Panc1 (cell line): ENCODE data around the gene COPZ1. TPM values are rescaled to one million over a fixed set of nuclear protein-coding genes. Genes with fewer than 3 reads are reported as not detected.
"Not testable (repeated sequence)": the region's sequence is repeated elsewhere in the genome, so short reads cannot be mapped to it uniquely, and the experiment has no call there.

Experiments
- ATAC-seq: fragments of 200-7000 bp; cut with Tn5 transposase; 2 replicates; pipeline ENCODE4 v1.9.1; 2020; ENCODE audit warnings: mild to moderate bottlenecking, moderate library complexity
- BruUV-seq: library from RNA; stranded (reverse); fragments of 400-500 nt; replicated peaks from 2 replicates; lab custom pipeline; 2021; lab: Mats Ljungman, UMichigan
- CTCF ChIA-PET: fragments of 300-600 bp; sonication (Branson Sonifier 250); formaldehyde crosslinking; loops from one replicate; lab custom pipeline; 2022; ENCODE audit warnings: antibody characterized with exemption; lab: Charles Lee
- POLR2A ChIA-PET: fragments of 300-600 bp; sonication (Branson Sonifier 250); formaldehyde crosslinking; loops from one replicate; lab custom pipeline; 2022; ENCODE audit warnings: antibody characterized with exemption; lab: Charles Lee
- DNase-seq: peaks from one replicate; pipeline ENCODE4 v3.0.0-alpha.2; 2010; ENCODE audit warnings: low read depth, low spot score
- H3K27ac ChIP-seq: 2 replicates; pipeline ENCODE4 v1.5.1; 2011; ENCODE audit warnings: mild to moderate bottlenecking, low read length, inconsistent platforms
- H3K27me3 ChIP-seq: fragments of 200-500 bp; sonication (Bioruptor generic); 2 replicates; pipeline ENCODE4 v1.6.0; 2014; ENCODE audit warnings: low read length, inconsistent platforms; ENCODE audit not compliant: control insufficient read depth, insufficient read depth
- H3K36me3 ChIP-seq: fragments of 200-500 bp; sonication (Bioruptor generic); 2 replicates; pipeline ENCODE4 v1.5.1; 2014; ENCODE audit warnings: inconsistent platforms, mild to moderate bottlenecking, low read length, moderate library complexity; ENCODE audit not compliant: control insufficient read depth, insufficient read depth
- H3K4me1 ChIP-seq: 2 replicates; pipeline ENCODE4 v1.5.1; 2011; ENCODE audit warnings: inconsistent platforms, mild to moderate bottlenecking, low read length, moderate library complexity; ENCODE audit not compliant: control insufficient read depth, insufficient read depth
- H3K4me3 ChIP-seq, 2 experiments: 2 replicates each; pipeline ENCODE4 v1.5.1; 2011 to 2012; ENCODE audit warnings: low read depth in 2 of 2, low read length in 2 of 2, mild to moderate bottlenecking in 2 of 2, inconsistent platforms in 1 of 2, moderate library complexity in 1 of 2
- H3K9me3 ChIP-seq: fragments of 200-500 bp; sonication (Bioruptor generic); 2 replicates; pipeline ENCODE4 v1.5.1; 2014; ENCODE audit warnings: low read depth, mild to moderate bottlenecking, inconsistent platforms, low read length, moderate library complexity; ENCODE audit not compliant: control insufficient read depth, insufficient read depth
- POLR2AphosphoS5 ChIP-seq: IDR thresholded peaks from 2 replicates; pipeline ENCODE4 v1.6.1; 2012; ENCODE audit warnings: mild to moderate bottlenecking, low read depth, low read length, moderate library complexity
- SIN3A ChIP-seq: IDR thresholded peaks from 2 replicates; pipeline ENCODE4 v1.6.1; 2012; ENCODE audit warnings: low read depth, mild to moderate bottlenecking, low read length, moderate library complexity, borderline replicate concordance; ENCODE audit not compliant: insufficient read depth
- TCF7L2 ChIP-seq: IDR thresholded peaks from 2 replicates; pipeline ENCODE4 v1.6.1; 2011; ENCODE audit warnings: mild to moderate bottlenecking, low read depth, low read length, inconsistent platforms
- in situ Hi-C: cut with HindIII; loops from 2 replicates; pipeline ENCODE4 v1.10.0; 2016; ENCODE audit warnings: low sequenced_read_pairs, low pct_unique_long_range_greater_than_20kb
- intact Hi-C: fragments of 100-400 bp; cut with micrococcal nuclease; formaldehyde crosslinking; loops from one replicate; pipeline ENCODE4 v1.10.0; 2022; ENCODE audit not compliant: unreplicated experiment
- total RNA-seq: library from RNA; stranded (reverse); gene quantifications from one replicate; pipeline ENCODE4 v1.2.1, GENCODE V29; 2021; ENCODE audit not compliant: unreplicated experiment

Gene COPZ1
- total RNA-seq, 1 experiment from 2014 or later: 175 TPM

DNA sequence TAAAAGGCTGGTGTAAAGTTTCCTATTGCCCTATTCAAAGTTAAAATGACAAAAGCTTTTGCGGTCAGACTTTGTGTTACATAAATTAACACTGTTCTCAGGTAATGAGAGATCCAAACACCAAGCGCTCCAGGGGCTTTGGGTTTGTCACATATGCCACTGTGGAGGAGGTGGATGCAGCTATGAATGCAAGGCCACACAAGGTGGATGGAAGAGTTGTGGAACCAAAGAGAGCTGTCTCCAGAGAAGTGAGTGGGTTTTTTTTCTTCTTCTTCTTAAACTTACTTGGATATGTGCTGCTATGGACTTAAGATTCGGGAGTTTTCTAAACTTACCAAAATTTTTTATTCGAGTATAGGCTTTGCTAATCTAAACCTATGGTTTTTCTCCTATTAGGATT lies 43.2 kb upstream of the COPZ1 start:
- H3K9me3 ChIP-seq, ATAC-seq, in situ Hi-C loops, BruUV-seq, intact Hi-C loops, H3K27me3 ChIP-seq, DNase-seq: not testable (repeated sequence)
- POLR2A ChIA-PET: interaction anchor here (0.8 to 1.1 kb wide), 3 partner anchors 10 to 43 kb away, joined by 3 to 5 read pairs (median 3); partner anchors contain the start of gene COPZ1
- Histone ChIP-seq H3K4me1 (peaks cover 36% of the 10 kb centered on the region), H3K36me3 (peaks cover 61% of the 10 kb centered on the region), H3K27ac (peak overlapping the region; percentile 100), H3K4me3 (peak overlapping the region; percentile 93 to 99)
- CTCF ChIA-PET: interaction anchor here (0.5 to 2.8 kb wide), 2 partner anchors 43 to 73 kb away, joined by 3 to 19 read pairs; partner anchors contain the start of gene COPZ1

- CTCF ChIA-PET: no interaction called here
- no peak for TF ChIP-seq TCF7L2
- 0 out of 2 replicates have a peak, but pooled peaks have one; percentile 48 for TF ChIP-seq SIN3A
- TF ChIP-seq POLR2AphosphoS5: peak; percentile 22
- Histone ChIP-seq H3K36me3 (peaks cover 66% of the 10 kb centered on the region), H3K9me3 (no peaks in the 10 kb centered on the region), H3K4me3 (peak overlapping the region; percentile 93 to 99), H3K27ac (peak overlapping the region; percentile 100), H3K27me3 (no peaks in the 10 kb centered on the region), H3K4me1 (peaks cover 45% of the 10 kb centered on the region)
- intact Hi-C loops (no loop called here), in situ Hi-C loops (no loop called here)
- POLR2A ChIA-PET: interaction anchor here (1.0 kb wide), 1 partner anchor 32 kb away, joined by 3 read pairs; no protein-coding TSS in a partner anchor
- ATAC-seq: no peak
- DNase-seq: no peak
- no TSS peak for BruUV-seq
These were observed 41.9 kb upstream of the COPZ1 start for GRCh38 chr12:54282949-54283593.

DNA sequence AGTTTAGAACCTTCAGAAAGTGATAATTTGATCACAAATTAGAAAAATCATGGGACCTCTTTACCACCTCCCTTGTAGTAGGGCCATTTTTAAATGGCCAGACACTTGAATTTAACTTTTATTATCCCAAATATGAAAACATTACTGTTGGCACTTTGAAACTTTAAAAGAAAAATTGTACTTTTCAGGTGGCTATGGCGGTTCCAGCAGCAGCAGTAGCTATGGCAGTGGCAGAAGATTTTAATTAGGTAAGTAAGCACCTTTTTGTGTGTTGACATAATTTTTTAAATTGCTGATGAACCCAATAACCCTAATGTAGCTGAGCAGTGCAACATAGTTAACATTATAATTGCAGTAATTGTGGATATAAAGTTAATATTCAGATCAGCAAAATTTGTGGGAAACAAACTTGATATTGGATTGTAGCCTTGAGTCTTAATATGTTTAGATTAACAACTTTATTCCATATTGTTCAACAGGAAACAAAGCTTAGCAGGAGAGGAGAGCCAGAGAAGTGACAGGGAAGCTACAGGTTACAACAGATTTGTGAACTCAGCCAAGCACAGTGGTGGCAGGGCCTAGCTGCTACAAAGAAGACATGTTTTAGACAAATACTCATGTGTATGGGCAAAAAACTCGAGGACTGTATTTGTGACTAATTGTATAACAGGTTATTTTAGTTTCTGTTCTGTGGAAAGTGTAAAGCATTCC lies 40.7 kb upstream of the COPZ1 start:
- Histone ChIP-seq H3K4me1 (peaks cover 40% of the 10 kb centered on the region), H3K27ac (peak overlapping the region; percentile 100; the same call in 1 of the 2 replicates), H3K4me3 (peak overlapping the region; percentile 93 to 99), H3K36me3 (peaks cover 59% of the 10 kb centered on the region)
- ChIA-PET CTCF (interaction anchor here (0.5 kb wide), 1 partner anchor 97 kb away, joined by 4 read pairs; no protein-coding TSS in a partner anchor), POLR2A (interaction anchor here (1.0 kb wide), 1 partner anchor 33 kb away, joined by 3 read pairs; no protein-coding TSS in a partner anchor)
- intact Hi-C loops, H3K27me3 ChIP-seq, DNase-seq, H3K9me3 ChIP-seq, in situ Hi-C loops, ATAC-seq, BruUV-seq: not testable (repeated sequence)
- TF ChIP-seq POLR2AphosphoS5: peak; percentile 43; the same call in 1 of the 2 replicates
